Ectodermal cell (in vitro differentiated cells): ENCODE measurements around the gene AANAT.

Experiments
- H3K27ac ChIP-seq: 2 replicates; pipeline ENCODE4 v1.7.0; 2013; ENCODE audit warnings: mild to moderate bottlenecking, low read depth, low read length; ENCODE audit not compliant: insufficient read depth, poor library complexity, severe bottlenecking
- H3K27me3 ChIP-seq: 2 replicates; pipeline ENCODE4 v1.7.0; 2013; ENCODE audit warnings: mild to moderate bottlenecking, low read length; ENCODE audit not compliant: insufficient read depth, control insufficient read depth, poor library complexity, severe bottlenecking
- H3K36me3 ChIP-seq: one replicate; pipeline ENCODE4 v1.7.0; 2013; ENCODE audit warnings: low read length; ENCODE audit not compliant: control insufficient read depth, insufficient read depth
- H3K4me1 ChIP-seq: one replicate; pipeline ENCODE4 v1.7.0; 2013; ENCODE audit warnings: low read length; ENCODE audit not compliant: control insufficient read depth, insufficient read depth
- H3K4me3 ChIP-seq: 2 replicates; pipeline ENCODE4 v1.7.0; 2013; ENCODE audit warnings: low read depth, low read length, control low read depth; ENCODE audit not compliant: insufficient read depth
- H3K9me3 ChIP-seq: 2 replicates; pipeline ENCODE4 v1.7.0; 2013; ENCODE audit warnings: mild to moderate bottlenecking, low read length, moderate library complexity; ENCODE audit not compliant: control insufficient read depth
- WGBS, 2 experiments: methylation state at CpG; one replicate each; pipeline ENCODE4 v1.1.7; 2013; ENCODE audit warnings: missing lambda C conversion rate in 2 of 2; 5-methylcytosine and 5-hydroxymethylcytosine counted together

The AANAT gene

GRCh38 chr17:76490112-76490710 lies 22.8 kb downstream of the AANAT start:
- H3K27ac ChIP-seq, result no peak overlapping the region
- H3K4me1 ChIP-seq, result peaks cover 16% of the 10 kb centered on the region
- H3K27me3 ChIP-seq, result no peaks in the 10 kb centered on the region
- no peaks in the 10 kb centered on the region for H3K9me3 ChIP-seq
- 89 to 91% methylated on average over 10 of the region's 10 CpGs for WGBS, 2 experiments
- H3K4me3 ChIP-seq, result no peak overlapping the region
- H3K36me3 ChIP-seq, result no peaks in the 10 kb centered on the region

GRCh38 chr17:76491271-76492122 lies 24.1 kb downstream of the AANAT start:
- peaks cover 16% of the 10 kb centered on the region for H3K4me1 ChIP-seq
- H3K4me3 ChIP-seq, result no peak overlapping the region
- H3K27ac ChIP-seq, result no peak overlapping the region
- no peaks in the 10 kb centered on the region for H3K36me3 ChIP-seq
- H3K9me3 ChIP-seq, result no peaks in the 10 kb centered on the region
- 93 to 94% methylated on average over 17 of the region's 17 CpGs for WGBS, 2 experiments
- H3K27me3 ChIP-seq, result no peaks in the 10 kb centered on the region

GRCh38 chr17:76492123-76492988 lies 25.0 kb downstream of the AANAT start:
- no peak overlapping the region for H3K27ac ChIP-seq

GRCh38 chr17:76492989-76493501 lies 25.6 kb downstream of the AANAT start:
- Histone ChIP-seq H3K27me3 (no peaks in the 10 kb centered on the region), H3K36me3 (no peaks in the 10 kb centered on the region), H3K4me1 (peaks cover 16% of the 10 kb centered on the region), H3K4me3 (no peak overlapping the region), H3K9me3 (no peaks in the 10 kb centered on the region), H3K27ac (no peak overlapping the region)
- 34 to 38% methylated on average over 15 of the region's 15 CpGs for WGBS, 2 experiments

More at GRCh38 chr17:76492123-76492988, 25.0 kb downstream of the AANAT start:
- Histone ChIP-seq H3K27me3 (no peaks in the 10 kb centered on the region), H3K36me3 (no peaks in the 10 kb centered on the region), H3K4me3 (no peak overlapping the region), H3K4me1 (peaks cover 16% of the 10 kb centered on the region), H3K9me3 (no peaks in the 10 kb centered on the region)
- 72 to 75% methylated on average over 11 of the region's 11 CpGs for WGBS, 2 experiments

GRCh38 chr17:76493505-76494167 lies 26.2 kb downstream of the AANAT start:
- WGBS, 2 experiments, result 87 to 88% methylated on average over 21 of the region's 21 CpGs
- Histone ChIP-seq H3K36me3 (no peaks in the 10 kb centered on the region), H3K4me1 (peaks cover 22% of the 10 kb centered on the region), H3K27me3 (no peaks in the 10 kb centered on the region), H3K27ac (no peak overlapping the region), H3K4me3 (no peak overlapping the region), H3K9me3 (no peaks in the 10 kb centered on the region)

- H3K9me3 ChIP-seq, result no peaks in the 10 kb centered on the region
- 90 to 91% methylated on average over 16 of the region's 16 CpGs for WGBS, 2 experiments
- peaks cover 12% of the 10 kb centered on the region for H3K27me3 ChIP-seq
- H3K36me3 ChIP-seq, result no peaks in the 10 kb centered on the region
- no peak overlapping the region for H3K27ac ChIP-seq
- peaks cover 39% of the 10 kb centered on the region for H3K4me1 ChIP-seq
- no peak overlapping the region for H3K4me3 ChIP-seq
Observed at GRCh38 chr17:76495663-76496400, 28.4 kb downstream of the AANAT start.

- no peak overlapping the region for H3K27ac ChIP-seq
- peaks cover 40% of the 10 kb centered on the region for H3K4me1 ChIP-seq
- WGBS, 2 experiments, result 93 to 96% methylated on average over 6 of the region's 6 CpGs
- peaks cover 16% of the 10 kb centered on the region for H3K27me3 ChIP-seq
- H3K9me3 ChIP-seq, result no peaks in the 10 kb centered on the region
- H3K36me3 ChIP-seq, result no peaks in the 10 kb centered on the region
- no peak overlapping the region for H3K4me3 ChIP-seq
Observed at GRCh38 chr17:76496464-76496863, 29.1 kb downstream of the AANAT start.

GRCh38 chr17:76497699-76497978 lies 30.2 kb downstream of the AANAT start:
- 88 to 92% methylated on average over 2 of the region's 2 CpGs for WGBS, 2 experiments
- peaks cover 43% of the 10 kb centered on the region for H3K4me1 ChIP-seq
- peaks cover 19% of the 10 kb centered on the region for H3K27me3 ChIP-seq
- H3K9me3 ChIP-seq, result no peaks in the 10 kb centered on the region
- H3K27ac ChIP-seq, result no peak overlapping the region
- no peaks in the 10 kb centered on the region for H3K36me3 ChIP-seq
- H3K4me3 ChIP-seq, result no peak overlapping the region
